Loucy (cell line): ENCODE data around the gene SLC5A11.

Experiments
- H2AFZ ChIP-seq: fragments of 200-600 bp; sonication (generic); 2 replicates; pipeline ENCODE4 v1.6.0; 2016; ENCODE audit warnings: antibody characterized with exemption, mild to moderate bottlenecking, low read length, moderate library complexity
- H3F3A ChIP-seq: fragments of 200-600 bp; 2 replicates; pipeline ENCODE4 v1.6.0; 2016; ENCODE audit warnings: antibody characterized with exemption, low read depth, mild to moderate bottlenecking
- H3K27me3 ChIP-seq: fragments of 200-600 bp; sonication (generic); 2 replicates; pipeline ENCODE4 v1.6.1; 2014; ENCODE audit warnings: low read length, mild to moderate bottlenecking; ENCODE audit not compliant: insufficient read depth, poor library complexity, severe bottlenecking
- H3K36me3 ChIP-seq: fragments of 200-600 bp; sonication (generic); 2 replicates; pipeline ENCODE4 v1.6.1; 2016; ENCODE audit warnings: low read length; ENCODE audit not compliant: insufficient read depth
- H3K4me1 ChIP-seq: fragments of 200-600 bp; sonication (generic); 2 replicates; pipeline ENCODE4 v1.5.1; 2014; ENCODE audit warnings: low read length, mild to moderate bottlenecking; ENCODE audit not compliant: insufficient read depth, poor library complexity, severe bottlenecking
- H3K4me2 ChIP-seq: fragments of 200-600 bp; sonication (generic); 2 replicates; pipeline ENCODE4 v1.6.0; 2014; ENCODE audit warnings: antibody characterized with exemption, low read length, low read depth, mild to moderate bottlenecking; ENCODE audit not compliant: poor library complexity, severe bottlenecking
- H3K4me3 ChIP-seq: fragments of 200-600 bp; sonication (generic); 2 replicates; pipeline ENCODE4 v1.5.1; 2014; ENCODE audit warnings: low read length, mild to moderate bottlenecking, mixed read lengths; ENCODE audit not compliant: poor library complexity, severe bottlenecking
- H3K79me2 ChIP-seq: fragments of 200-600 bp; sonication (generic); 2 replicates; pipeline ENCODE4 v1.6.1; 2014; ENCODE audit warnings: low read length; ENCODE audit not compliant: insufficient read depth
- H3K9ac ChIP-seq: fragments of 200-600 bp; sonication (generic); 2 replicates; pipeline ENCODE4 v1.6.0; 2014; ENCODE audit warnings: mild to moderate bottlenecking, low read depth, low read length, moderate library complexity; ENCODE audit not compliant: poor library complexity, severe bottlenecking
- H3K9me2 ChIP-seq: fragments of 200-600 bp; sonication (generic); replicated peaks from 2 replicates; pipeline ENCODE4 v1.6.1; 2016; ENCODE audit warnings: low read depth, low read length, mixed read lengths
- H3K9me3 ChIP-seq: fragments of 200-600 bp; sonication (generic); 2 replicates; pipeline ENCODE4 v1.6.1; 2014; ENCODE audit warnings: mild to moderate bottlenecking, antibody characterized with exemption, low read length, low read depth; ENCODE audit not compliant: insufficient read depth
- H4K20me1 ChIP-seq: fragments of 200-600 bp; sonication (generic); 2 replicates; pipeline ENCODE4 v1.6.0; 2014; ENCODE audit warnings: antibody characterized with exemption, low read length, mild to moderate bottlenecking; ENCODE audit not compliant: insufficient read depth, poor library complexity, severe bottlenecking
- CTCF ChIP-seq: fragments of 200-600 bp; sonication (generic); conservative IDR thresholded peaks from 2 replicates; pipeline ENCODE4 v1.5.1; 2014; ENCODE audit warnings: mild to moderate bottlenecking, antibody characterized with exemption, low read length
- EZH2phosphoT487 ChIP-seq: fragments of 200-600 bp; IDR thresholded peaks from 2 replicates; pipeline ENCODE4 v1.6.1; 2018; ENCODE audit warnings: antibody characterized with exemption, mild to moderate bottlenecking, moderate library complexity, borderline replicate concordance

Gene SLC5A11

GRCh38 chr16:24847358-24847664 lies 1.5 kb downstream of the SLC5A11 start:
- Histone ChIP-seq H3K79me2 (no peaks in the 10 kb centered on the region), H2AFZ (no peak overlapping the region), H3K4me1 (no peaks in the 10 kb centered on the region), H3F3A (no peaks in the 10 kb centered on the region), H3K9ac (no peak overlapping the region), H3K4me3 (no peak overlapping the region), H4K20me1 (no peaks in the 10 kb centered on the region), H3K27me3 (no peaks in the 10 kb centered on the region), H3K36me3 (no peaks in the 10 kb centered on the region), H3K4me2 (no peak overlapping the region), H3K9me3 (no peaks in the 10 kb centered on the region), H3K9me2 (no peaks in the 10 kb centered on the region)
- TF ChIP-seq CTCF = no peak
- TF ChIP-seq EZH2phosphoT487 = no peak

GRCh38 chr16:24848065-24848464 lies 2.3 kb downstream of the SLC5A11 start:
- H3K79me2 ChIP-seq = no peaks in the 10 kb centered on the region
- no peaks in the 10 kb centered on the region for H3K4me1 ChIP-seq
- H2AFZ ChIP-seq = no peak overlapping the region
- H3K9me3 ChIP-seq = no peaks in the 10 kb centered on the region
- H3K4me3 ChIP-seq = no peak overlapping the region
- H3K9ac ChIP-seq = no peak overlapping the region
- no peaks in the 10 kb centered on the region for H4K20me1 ChIP-seq
- no peaks in the 10 kb centered on the region for H3F3A ChIP-seq
- H3K4me2 ChIP-seq = no peak overlapping the region
- no peaks in the 10 kb centered on the region for H3K9me2 ChIP-seq
- H3K27me3 ChIP-seq = no peaks in the 10 kb centered on the region
- no peaks in the 10 kb centered on the region for H3K36me3 ChIP-seq
- TF ChIP-seq CTCF (no peak), EZH2phosphoT487 (no peak)

- no peaks in the 10 kb centered on the region for H4K20me1 ChIP-seq
- no peaks in the 10 kb centered on the region for H3K36me3 ChIP-seq
- H3K79me2 ChIP-seq = no peaks in the 10 kb centered on the region
- no peak overlapping the region for H3K4me3 ChIP-seq
- no peaks in the 10 kb centered on the region for H3K9me3 ChIP-seq
- no peak overlapping the region for H3K4me2 ChIP-seq
- H3K9ac ChIP-seq = no peak overlapping the region
- no peaks in the 10 kb centered on the region for H3K4me1 ChIP-seq
- TF ChIP-seq CTCF = no peak
- TF ChIP-seq EZH2phosphoT487 = no peak
- H3F3A ChIP-seq = no peaks in the 10 kb centered on the region
- H3K27me3 ChIP-seq = no peaks in the 10 kb centered on the region
- H2AFZ ChIP-seq = no peak overlapping the region
- no peaks in the 10 kb centered on the region for H3K9me2 ChIP-seq
Measured at GRCh38 chr16:24849641-24850040, 3.9 kb downstream of the SLC5A11 start.
